Transverse colon (tissue), 4 donors: ENCODE data around the gene ABHD16A.

Experiments used
- EP300 ChIP-seq: sonication (generic); formaldehyde crosslinking; IDR thresholded peaks from one replicate; pipeline ENCODE4 v1.6.1; 2017; ENCODE audit warnings: antibody characterized with exemption, low read depth
- POLR2A ChIP-seq: fragments of 450-650 bp; IDR thresholded peaks from one replicate; pipeline ENCODE4 v1.6.1; 2016; ENCODE audit warnings: antibody characterized with exemption, mild to moderate bottlenecking, moderate library complexity
- POLR2AphosphoS5 ChIP-seq, 3 donors: sonication (generic); formaldehyde crosslinking; IDR thresholded peaks; one replicate each; pipeline ENCODE4 v1.6.1; 2016; ENCODE audit warnings: antibody characterized with exemption in 3 of 3
- TF ChIP-seq, protein P1 (sequence below), 5 experiments: fragments of 200-600 bp in 3 of 5; fragments of 450-650 bp in 2 of 5; sonication (generic) in 3 of 5; IDR thresholded peaks; 1 replicate in 2 of 5; 2 replicates in 3 of 5; pipeline ENCODE4 v1.5.1; 2016 to 2017; ENCODE audit warnings: antibody characterized with exemption in 5 of 5, inconsistent platforms in 3 of 5, mild to moderate bottlenecking in 2 of 5, moderate library complexity in 1 of 5

DNA sequence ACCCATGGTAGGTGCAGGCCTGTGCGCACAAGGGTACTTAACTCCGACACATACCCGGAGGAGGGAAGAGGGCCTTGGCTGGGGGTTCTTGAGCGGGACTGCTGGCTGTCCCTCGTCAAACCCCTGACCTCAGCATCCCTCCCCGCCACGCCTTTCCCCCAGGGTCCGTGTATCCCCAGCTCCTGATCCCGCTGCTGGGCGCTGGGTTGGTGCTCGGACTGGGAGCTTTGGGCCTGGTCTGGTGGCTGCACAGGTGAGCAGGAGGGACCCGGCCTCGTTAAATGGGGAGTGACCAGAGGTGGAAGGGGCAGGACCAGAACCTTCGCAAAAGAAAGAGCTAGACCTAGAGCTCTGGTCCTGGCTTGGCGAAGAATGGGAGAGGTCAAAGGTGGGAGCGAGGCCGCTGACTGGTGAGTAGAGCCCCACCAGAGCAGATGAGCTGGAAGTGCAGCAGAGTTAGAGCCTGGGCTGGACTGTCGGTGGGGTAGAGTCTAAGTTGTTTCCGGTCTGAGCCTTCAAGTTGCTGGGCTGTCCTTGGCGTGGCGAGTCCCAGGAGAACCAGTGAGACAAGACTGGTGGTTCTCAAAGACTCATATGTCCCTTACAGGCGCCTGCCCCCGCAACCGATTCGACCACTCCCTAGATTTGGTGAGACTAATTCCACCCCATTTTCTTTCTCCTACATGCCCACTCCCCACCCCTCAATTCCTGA, 21.0 kb upstream of the ABHD16A start:
- TF ChIP-seq, protein P1, sequence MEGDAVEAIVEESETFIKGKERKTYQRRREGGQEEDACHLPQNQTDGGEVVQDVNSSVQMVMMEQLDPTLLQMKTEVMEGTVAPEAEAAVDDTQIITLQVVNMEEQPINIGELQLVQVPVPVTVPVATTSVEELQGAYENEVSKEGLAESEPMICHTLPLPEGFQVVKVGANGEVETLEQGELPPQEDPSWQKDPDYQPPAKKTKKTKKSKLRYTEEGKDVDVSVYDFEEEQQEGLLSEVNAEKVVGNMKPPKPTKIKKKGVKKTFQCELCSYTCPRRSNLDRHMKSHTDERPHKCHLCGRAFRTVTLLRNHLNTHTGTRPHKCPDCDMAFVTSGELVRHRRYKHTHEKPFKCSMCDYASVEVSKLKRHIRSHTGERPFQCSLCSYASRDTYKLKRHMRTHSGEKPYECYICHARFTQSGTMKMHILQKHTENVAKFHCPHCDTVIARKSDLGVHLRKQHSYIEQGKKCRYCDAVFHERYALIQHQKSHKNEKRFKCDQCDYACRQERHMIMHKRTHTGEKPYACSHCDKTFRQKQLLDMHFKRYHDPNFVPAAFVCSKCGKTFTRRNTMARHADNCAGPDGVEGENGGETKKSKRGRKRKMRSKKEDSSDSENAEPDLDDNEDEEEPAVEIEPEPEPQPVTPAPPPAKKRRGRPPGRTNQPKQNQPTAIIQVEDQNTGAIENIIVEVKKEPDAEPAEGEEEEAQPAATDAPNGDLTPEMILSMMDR (IDR thresholded peaks at IDR 0.05) = no peak
- TF ChIP-seq POLR2A (no peak), POLR2AphosphoS5 (IDR thresholded peaks at IDR 0.05) (peak in 1 of 3 donors; percentile 18), EP300 (no peak)
